Measurements from ENCODE around the gene PTGER1. TPM values are rescaled to one million over a fixed set of nuclear protein-coding genes. Genes with fewer than 3 reads are reported as not detected.

Gene PTGER1
- total and polyA plus RNA-seq, 9 of the 15 experiments (the other 6 are each of a cell fraction or from before 2014, with no cell fraction given), result 0.06 to 0.36 (median 0.31) TPM; not detected in 5

- no peak for TF ChIP-seq CREB5 (CRISPR knock-in tag; IDR thresholded peaks at IDR 0.05)
- TF ChIP-seq MCM7 (IDR thresholded peaks at IDR 0.05), result no peak
- no peak for TF ChIP-seq ZNF668 (CRISPR knock-in tag; IDR thresholded peaks at IDR 0.05)
- TF ChIP-seq ZNF324 (CRISPR knock-in tag; IDR thresholded peaks at IDR 0.05), result no peak
- no peak for TF ChIP-seq ZC3H4 (CRISPR knock-in tag; IDR thresholded peaks at IDR 0.05; ENCODE audit: borderline replicate concordance)
- no peak for TF ChIP-seq POLR2B (IDR thresholded peaks at IDR 0.05; ENCODE audit: low read depth, partially characterized antibody)
- TF ChIP-seq ZNF551 (CRISPR knock-in tag; IDR thresholded peaks at IDR 0.05), result no peak
- no peak for TF ChIP-seq U2AF2 (optimal IDR thresholded peaks at IDR 0.05; ENCODE audit: low read depth, low read length)
- TF ChIP-seq ATF6 (CRISPR knock-in tag; IDR thresholded peaks at IDR 0.05), result no peak
- TF ChIP-seq DDX20 (tag; IDR thresholded peaks at IDR 0.05; ENCODE audit: low read depth), result no peak
- no peak for TF ChIP-seq STAT5A (IDR thresholded peaks at IDR 0.05; ENCODE audit: borderline replicate concordance, low read length)
- TF ChIP-seq ARID2 (IDR thresholded peaks at IDR 0.05), result no peak
- no peak for TF ChIP-seq ZNF518B (CRISPR knock-in tag; IDR thresholded peaks at IDR 0.05)
- no peak for TF ChIP-seq EHMT2 (IDR thresholded peaks at IDR 0.05)
- peak; percentile 31 for TF ChIP-seq TAF1 (IDR thresholded peaks at IDR 0.05; ENCODE audit: control insufficient read depth, extremely low read depth, insufficient read depth, low read length, severe bottlenecking)
- no peak for TF ChIP-seq HNRNPLL (IDR thresholded peaks at IDR 0.05; ENCODE audit: low read depth, low read length, poor library complexity, severe bottlenecking)
Observed at GRCh38 chr19:14434543-14435319, 40.4 kb downstream of the PTGER1 start (continued).
